Panc1 (cell line): ENCODE data around the gene MACC1. TPM values are rescaled to one million over a fixed set of nuclear protein-coding genes. Genes with fewer than 3 reads are reported as not detected.

Experiments used
- ATAC-seq: fragments of 200-7000 bp; cut with Tn5 transposase; 2 replicates; pipeline ENCODE4 v1.9.1; 2020; ENCODE audit warnings: mild to moderate bottlenecking, moderate library complexity
- BruUV-seq: library from RNA; stranded (reverse); fragments of 400-500 nt; replicated peaks from 2 replicates; lab custom pipeline; 2021; lab: Mats Ljungman, UMichigan
- CTCF ChIA-PET: fragments of 300-600 bp; sonication (Branson Sonifier 250); formaldehyde crosslinking; loops from one replicate; lab custom pipeline; 2022; ENCODE audit warnings: antibody characterized with exemption; lab: Charles Lee
- POLR2A ChIA-PET: fragments of 300-600 bp; sonication (Branson Sonifier 250); formaldehyde crosslinking; loops from one replicate; lab custom pipeline; 2022; ENCODE audit warnings: antibody characterized with exemption; lab: Charles Lee
- DNase-seq: peaks from one replicate; pipeline ENCODE4 v3.0.0-alpha.2; 2010; ENCODE audit warnings: low read depth, low spot score
- H3K27ac ChIP-seq: 2 replicates; pipeline ENCODE4 v1.5.1; 2011; ENCODE audit warnings: mild to moderate bottlenecking, low read length, inconsistent platforms
- H3K27me3 ChIP-seq: fragments of 200-500 bp; sonication (Bioruptor generic); 2 replicates; pipeline ENCODE4 v1.6.0; 2014; ENCODE audit warnings: low read length, inconsistent platforms; ENCODE audit not compliant: control insufficient read depth, insufficient read depth
- H3K36me3 ChIP-seq: fragments of 200-500 bp; sonication (Bioruptor generic); 2 replicates; pipeline ENCODE4 v1.5.1; 2014; ENCODE audit warnings: inconsistent platforms, mild to moderate bottlenecking, low read length, moderate library complexity; ENCODE audit not compliant: control insufficient read depth, insufficient read depth
- H3K4me1 ChIP-seq: 2 replicates; pipeline ENCODE4 v1.5.1; 2011; ENCODE audit warnings: inconsistent platforms, mild to moderate bottlenecking, low read length, moderate library complexity; ENCODE audit not compliant: control insufficient read depth, insufficient read depth
- H3K4me3 ChIP-seq, 2 experiments: 2 replicates each; pipeline ENCODE4 v1.5.1; 2011 to 2012; ENCODE audit warnings: low read depth in 2 of 2, low read length in 2 of 2, mild to moderate bottlenecking in 2 of 2, inconsistent platforms in 1 of 2, moderate library complexity in 1 of 2
- H3K9me3 ChIP-seq: fragments of 200-500 bp; sonication (Bioruptor generic); 2 replicates; pipeline ENCODE4 v1.5.1; 2014; ENCODE audit warnings: low read depth, mild to moderate bottlenecking, inconsistent platforms, low read length, moderate library complexity; ENCODE audit not compliant: control insufficient read depth, insufficient read depth
- CTCF ChIP-seq: fragments of 450-650 bp; IDR thresholded peaks from 2 replicates; pipeline ENCODE4 v1.5.1; 2017; ENCODE audit warnings: mild to moderate bottlenecking
- POLR2AphosphoS5 ChIP-seq: IDR thresholded peaks from 2 replicates; pipeline ENCODE4 v1.6.1; 2012; ENCODE audit warnings: mild to moderate bottlenecking, low read depth, low read length, moderate library complexity
- SIN3A ChIP-seq: IDR thresholded peaks from 2 replicates; pipeline ENCODE4 v1.6.1; 2012; ENCODE audit warnings: low read depth, mild to moderate bottlenecking, low read length, moderate library complexity, borderline replicate concordance; ENCODE audit not compliant: insufficient read depth
- TCF7L2 ChIP-seq: IDR thresholded peaks from 2 replicates; pipeline ENCODE4 v1.6.1; 2011; ENCODE audit warnings: mild to moderate bottlenecking, low read depth, low read length, inconsistent platforms
- in situ Hi-C: cut with HindIII; loops from 2 replicates; pipeline ENCODE4 v1.10.0; 2016; ENCODE audit warnings: low sequenced_read_pairs, low pct_unique_long_range_greater_than_20kb
- intact Hi-C: fragments of 100-400 bp; cut with micrococcal nuclease; formaldehyde crosslinking; loops from one replicate; pipeline ENCODE4 v1.10.0; 2022; ENCODE audit not compliant: unreplicated experiment
- total RNA-seq: library from RNA; stranded (reverse); gene quantifications from one replicate; pipeline ENCODE4 v1.2.1, GENCODE V29; 2021; ENCODE audit not compliant: unreplicated experiment
- TF ChIP-seq, protein P1 (sequence below), 2 experiments: IDR thresholded peaks; 2 replicates each; pipeline ENCODE4 v1.6.1; 2011 to 2012; ENCODE audit warnings: low read depth in 2 of 2, control low read depth in 1 of 2, low read length in 1 of 2, mild to moderate bottlenecking in 1 of 2, moderate library complexity in 1 of 2; ENCODE audit not compliant: insufficient read depth in 1 of 2

Gene MACC1
- total RNA-seq, 1 experiment from 2014 or later: 0.08 TPM

- Histone ChIP-seq H3K27me3 (no peaks in the 10 kb centered on the region), H3K36me3 (no peaks in the 10 kb centered on the region), H3K9me3 (no peaks in the 10 kb centered on the region), H3K4me1 (no peaks in the 10 kb centered on the region), H3K4me3 (no peak overlapping the region), H3K27ac (no peak overlapping the region)
- TF ChIP-seq CTCF (no peak), SIN3A (no peak), POLR2AphosphoS5 (no peak), TCF7L2 (no peak)
- TF ChIP-seq, protein P1, sequence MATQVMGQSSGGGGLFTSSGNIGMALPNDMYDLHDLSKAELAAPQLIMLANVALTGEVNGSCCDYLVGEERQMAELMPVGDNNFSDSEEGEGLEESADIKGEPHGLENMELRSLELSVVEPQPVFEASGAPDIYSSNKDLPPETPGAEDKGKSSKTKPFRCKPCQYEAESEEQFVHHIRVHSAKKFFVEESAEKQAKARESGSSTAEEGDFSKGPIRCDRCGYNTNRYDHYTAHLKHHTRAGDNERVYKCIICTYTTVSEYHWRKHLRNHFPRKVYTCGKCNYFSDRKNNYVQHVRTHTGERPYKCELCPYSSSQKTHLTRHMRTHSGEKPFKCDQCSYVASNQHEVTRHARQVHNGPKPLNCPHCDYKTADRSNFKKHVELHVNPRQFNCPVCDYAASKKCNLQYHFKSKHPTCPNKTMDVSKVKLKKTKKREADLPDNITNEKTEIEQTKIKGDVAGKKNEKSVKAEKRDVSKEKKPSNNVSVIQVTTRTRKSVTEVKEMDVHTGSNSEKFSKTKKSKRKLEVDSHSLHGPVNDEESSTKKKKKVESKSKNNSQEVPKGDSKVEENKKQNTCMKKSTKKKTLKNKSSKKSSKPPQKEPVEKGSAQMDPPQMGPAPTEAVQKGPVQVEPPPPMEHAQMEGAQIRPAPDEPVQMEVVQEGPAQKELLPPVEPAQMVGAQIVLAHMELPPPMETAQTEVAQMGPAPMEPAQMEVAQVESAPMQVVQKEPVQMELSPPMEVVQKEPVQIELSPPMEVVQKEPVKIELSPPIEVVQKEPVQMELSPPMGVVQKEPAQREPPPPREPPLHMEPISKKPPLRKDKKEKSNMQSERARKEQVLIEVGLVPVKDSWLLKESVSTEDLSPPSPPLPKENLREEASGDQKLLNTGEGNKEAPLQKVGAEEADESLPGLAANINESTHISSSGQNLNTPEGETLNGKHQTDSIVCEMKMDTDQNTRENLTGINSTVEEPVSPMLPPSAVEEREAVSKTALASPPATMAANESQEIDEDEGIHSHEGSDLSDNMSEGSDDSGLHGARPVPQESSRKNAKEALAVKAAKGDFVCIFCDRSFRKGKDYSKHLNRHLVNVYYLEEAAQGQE (IDR thresholded peaks at IDR 0.05; ENCODE audit: insufficient read depth in 1 of 2, low read depth in 2 of 2, low read length in 1 of 2): no peak
- no TSS peak for BruUV-seq
- intact Hi-C loops: no loop called here
- ATAC-seq (no peak), DNase-seq (no peak)
- CTCF ChIA-PET: no interaction called here
- POLR2A ChIA-PET: no interaction called here
- in situ Hi-C loops: no loop called here
Measured at GRCh38 chr7:20111821-20112542, 105.2 kb downstream of the MACC1 start.

- in situ Hi-C loops: no loop called here
- DNase-seq (no peak), ATAC-seq (no peak)
- intact Hi-C loops: no loop called here
- H3K36me3 ChIP-seq: no peaks in the 10 kb centered on the region
- ChIA-PET POLR2A (no interaction called here), CTCF (no interaction called here)
- TF ChIP-seq POLR2AphosphoS5: no peak
- BruUV-seq: no TSS peak
- no peak overlapping the region for H3K27ac ChIP-seq
- no peaks in the 10 kb centered on the region for H3K27me3 ChIP-seq
- no peaks in the 10 kb centered on the region for H3K4me1 ChIP-seq
- no peak overlapping the region for H3K4me3 ChIP-seq
- H3K9me3 ChIP-seq: no peaks in the 10 kb centered on the region
Measured at GRCh38 chr7:20107582-20107981, 109.6 kb downstream of the MACC1 start.

DNA sequence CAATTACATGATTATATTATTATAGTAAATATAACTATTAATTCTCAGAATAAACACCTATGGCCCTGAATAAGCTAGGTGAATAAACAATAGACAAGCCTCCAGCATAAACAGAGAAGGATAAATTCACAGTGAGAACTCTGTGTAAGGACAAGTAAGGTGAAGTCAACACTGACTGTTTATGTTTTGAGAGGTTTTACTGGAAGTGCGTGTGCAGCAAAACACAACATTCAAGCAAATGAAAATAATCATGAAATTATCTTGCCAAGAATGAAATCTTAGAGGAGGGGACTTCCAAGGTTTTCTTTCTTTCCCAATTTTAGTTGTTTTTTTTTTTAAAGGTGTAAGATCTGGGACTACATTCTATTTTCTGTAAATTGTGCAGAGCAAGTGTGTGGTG lies 112.5 kb downstream of the MACC1 start:
- no peak overlapping the region for H3K4me3 ChIP-seq
- no peaks in the 10 kb centered on the region for H3K36me3 ChIP-seq
- no TSS peak for BruUV-seq
- in situ Hi-C loops (no loop called here), intact Hi-C loops (no loop called here)
- H3K27me3 ChIP-seq: no peaks in the 10 kb centered on the region
- H3K4me1 ChIP-seq: no peaks in the 10 kb centered on the region
- H3K27ac ChIP-seq: no peak overlapping the region
- POLR2A ChIA-PET: no interaction called here
- CTCF ChIA-PET: no interaction called here
- ATAC-seq: no peak
- H3K9me3 ChIP-seq: no peaks in the 10 kb centered on the region
- DNase-seq: no peak
- TF ChIP-seq TCF7L2 (no peak), POLR2AphosphoS5 (no peak), SIN3A (no peak), CTCF (no peak)
- TF ChIP-seq, protein P1 (IDR thresholded peaks at IDR 0.05; ENCODE audit: insufficient read depth in 1 of 2, low read depth in 2 of 2, low read length in 1 of 2): no peak
